Measurements from ENCODE around the gene SLC49A3.
"Not testable (repeated sequence)": the region's sequence is repeated elsewhere in the genome, so short reads cannot be mapped to it uniquely, and the experiment has no call there.

Gene SLC49A3

DNA sequence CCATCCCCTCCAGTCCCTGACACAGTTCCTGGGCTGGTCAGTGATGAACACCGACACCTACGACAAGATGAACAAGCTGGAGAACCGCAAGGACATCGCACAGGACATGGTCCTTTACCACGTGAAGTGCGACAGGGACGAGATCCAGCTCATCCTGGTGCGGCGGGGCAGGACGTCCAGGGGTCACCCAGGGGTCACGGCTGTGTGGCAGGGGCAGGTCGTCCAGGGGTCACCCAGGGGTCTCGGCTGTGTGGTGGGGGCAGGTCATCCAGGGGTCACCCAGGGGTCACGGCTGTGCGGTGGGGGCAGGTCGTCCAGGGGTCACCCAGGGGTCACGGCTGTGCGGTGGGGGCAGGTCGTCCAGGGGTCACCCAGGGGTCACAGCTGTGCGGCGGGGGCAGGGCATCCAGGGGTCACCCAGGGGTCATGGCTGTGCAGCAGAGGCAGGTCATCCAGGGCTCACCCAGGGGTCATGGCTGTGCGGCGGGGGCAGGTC, 31.6 kb downstream of the SLC49A3 start:
- no peak for DNase-seq (ENCODE audit: low read depth, low spot score)
- no peak overlapping the region for H3K27ac ChIP-seq

DNA sequence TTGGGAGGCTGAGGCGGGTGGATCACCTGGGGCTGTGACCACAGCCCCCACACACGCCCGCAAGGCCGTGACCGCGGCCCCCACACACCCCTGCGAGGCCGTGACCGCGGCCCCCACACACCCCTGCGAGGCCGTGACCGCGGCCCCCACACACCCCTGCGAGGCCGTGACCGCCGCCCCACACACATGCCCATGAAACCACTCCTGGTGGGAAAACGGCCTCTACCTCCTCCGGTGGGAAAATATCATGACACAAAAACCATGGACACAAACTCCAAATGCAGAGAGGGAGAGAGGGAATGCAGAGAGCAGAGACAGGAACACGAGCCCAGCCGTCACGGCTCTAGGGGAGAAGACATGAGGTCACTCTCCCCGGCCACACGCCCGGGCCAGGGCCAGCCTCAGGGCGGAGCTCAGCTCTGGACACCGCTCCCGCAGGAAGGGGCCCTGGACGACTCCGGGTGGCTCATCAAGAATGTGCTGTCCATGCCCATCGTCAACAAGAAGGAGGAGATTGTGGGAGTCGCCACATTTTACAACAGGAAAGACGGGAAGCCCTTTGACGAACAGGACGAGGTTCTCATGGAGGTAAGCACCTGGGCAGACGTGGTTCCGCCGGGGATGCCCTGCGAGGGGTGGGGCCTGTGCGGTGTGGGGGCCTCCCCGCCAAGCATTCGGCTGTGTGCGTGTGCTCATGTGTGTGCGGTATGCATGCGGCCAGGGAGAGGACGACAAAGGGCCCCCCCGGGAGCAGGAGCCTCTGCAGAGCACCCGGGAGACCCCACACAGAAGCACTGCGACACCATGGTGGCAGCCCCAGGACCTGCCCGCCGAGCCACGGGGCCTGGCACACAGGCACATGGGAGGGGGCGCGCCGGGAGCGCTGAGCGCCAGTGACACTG, 32.3 kb downstream of the SLC49A3 start:
- DNase-seq (ENCODE audit: low read depth, low spot score): no peak

DNA sequence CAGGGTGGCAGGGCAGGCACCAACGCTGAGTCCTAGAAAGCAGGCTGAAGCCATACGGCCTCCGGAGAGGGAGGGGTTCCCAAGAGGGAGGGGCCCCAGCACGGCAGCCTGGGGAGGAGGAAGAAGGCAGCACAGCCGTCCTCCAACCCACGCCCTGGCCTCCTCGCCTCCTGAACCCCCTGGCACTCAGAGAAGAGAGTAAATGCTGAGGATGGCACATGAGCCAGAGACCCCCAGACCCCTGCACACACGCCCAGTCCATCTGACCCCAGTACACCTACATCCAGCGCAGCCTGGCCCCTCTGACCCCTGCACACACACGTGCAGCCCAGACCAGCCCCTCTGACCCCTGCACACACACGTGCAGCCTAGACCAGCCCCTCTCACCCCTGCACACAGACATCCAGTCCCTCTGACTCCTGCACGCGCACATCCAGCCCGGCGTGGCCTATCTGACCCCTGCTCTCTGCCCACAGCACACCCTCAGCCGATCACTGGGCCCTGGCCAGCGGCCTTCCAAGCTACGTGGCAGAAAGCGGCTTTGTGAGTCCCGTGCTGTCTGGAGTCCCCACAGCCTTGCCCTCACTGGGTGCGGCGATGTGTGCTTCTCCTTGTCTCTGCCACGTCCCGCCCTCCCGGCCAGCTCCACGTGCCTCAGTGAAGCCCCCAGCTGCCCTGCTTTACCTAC, 33.3 kb downstream of the SLC49A3 start:
- no peak for DNase-seq (ENCODE audit: low read depth, low spot score)
- H3K27ac ChIP-seq: no peak overlapping the region

More for the DNA sequence above, 32.3 kb downstream of the SLC49A3 start:
- no peak overlapping the region for H3K27ac ChIP-seq

DNA sequence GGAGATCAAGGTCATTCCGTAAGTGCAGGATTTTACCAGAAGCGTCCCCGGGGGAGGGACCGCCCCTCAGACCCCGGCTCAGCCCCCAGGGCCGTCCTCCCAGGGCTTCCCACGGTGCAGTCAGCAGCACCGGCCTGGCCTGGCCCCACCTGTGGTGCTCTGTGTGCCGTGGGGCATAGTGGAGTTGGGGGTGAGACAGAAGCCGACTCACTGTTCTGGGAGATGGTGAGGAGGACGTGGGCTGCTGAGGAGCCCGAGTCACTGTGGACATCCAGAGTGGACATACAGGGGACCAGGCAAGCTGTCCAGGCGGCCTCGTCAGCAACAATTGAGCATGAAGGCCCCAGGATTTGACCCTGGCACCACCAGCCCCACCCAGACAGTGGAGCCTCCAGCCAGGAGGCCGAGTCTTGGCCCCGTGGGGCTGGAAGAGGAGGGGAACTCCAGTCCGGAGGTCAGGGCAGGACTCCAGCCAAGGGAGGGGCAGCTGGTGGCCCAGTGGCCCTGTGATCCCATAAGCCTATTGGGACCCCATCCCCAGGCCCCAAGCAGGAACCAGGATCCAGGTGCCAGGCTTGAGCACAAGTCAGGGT, 34.0 kb downstream of the SLC49A3 start:
- no peak for DNase-seq (ENCODE audit: low read depth, low spot score)
- no peak overlapping the region for H3K27ac ChIP-seq

DNA sequence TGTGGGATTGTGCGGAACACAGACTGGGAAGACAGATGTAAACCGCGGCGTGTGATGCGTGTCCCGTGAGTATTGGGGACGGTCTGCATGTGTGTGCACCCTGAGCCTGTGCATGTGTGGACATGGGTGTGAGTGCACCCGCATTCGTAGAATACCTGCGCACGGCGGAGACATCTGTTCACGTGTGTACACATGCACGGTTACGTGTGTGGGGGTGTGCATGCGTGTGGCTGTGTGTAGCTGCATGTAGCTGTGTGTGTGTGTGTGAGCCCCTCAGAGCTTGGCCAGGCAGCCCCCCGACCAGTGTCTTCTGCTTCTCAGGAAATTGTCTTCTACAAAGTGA, 34.5 kb downstream of the SLC49A3 start:
- no peak for DNase-seq (ENCODE audit: low read depth, low spot score)
- H3K27ac ChIP-seq: no peak overlapping the region

DNA sequence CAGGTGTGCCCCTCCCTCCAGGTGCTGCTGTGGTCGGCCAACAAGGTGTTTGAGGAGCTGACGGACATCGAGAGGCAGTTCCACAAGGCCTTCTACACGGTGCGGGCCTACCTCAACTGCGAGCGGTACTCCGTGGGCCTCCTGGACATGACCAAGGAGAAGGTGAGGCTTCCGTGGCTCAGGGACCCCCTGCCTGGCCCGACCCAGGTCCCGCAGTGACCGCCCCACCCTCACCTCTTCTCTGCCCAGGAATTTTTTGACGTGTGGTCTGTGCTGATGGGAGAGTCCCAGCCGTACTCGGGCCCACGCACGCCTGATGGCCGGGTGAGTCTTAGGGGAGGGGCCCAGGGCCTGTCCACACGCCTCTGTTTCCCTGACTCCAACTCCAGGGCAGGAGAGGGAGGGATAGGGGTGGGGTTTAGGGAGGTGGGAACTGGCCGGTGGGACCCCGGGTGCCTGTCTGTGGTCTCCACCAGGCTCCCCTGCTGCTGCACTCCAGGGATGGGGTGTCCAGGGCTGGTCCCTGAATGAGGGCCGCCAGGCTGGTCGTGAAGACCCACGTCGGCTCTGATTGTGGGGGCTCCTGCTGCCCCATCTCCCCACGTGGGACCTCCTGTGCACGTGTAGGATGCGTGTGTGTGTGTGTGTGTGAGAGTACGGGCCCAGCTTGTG, 35.0 kb downstream of the SLC49A3 start:
- no peak for DNase-seq (ENCODE audit: low read depth, low spot score)
- H3K27ac ChIP-seq: no peak overlapping the region

DNA sequence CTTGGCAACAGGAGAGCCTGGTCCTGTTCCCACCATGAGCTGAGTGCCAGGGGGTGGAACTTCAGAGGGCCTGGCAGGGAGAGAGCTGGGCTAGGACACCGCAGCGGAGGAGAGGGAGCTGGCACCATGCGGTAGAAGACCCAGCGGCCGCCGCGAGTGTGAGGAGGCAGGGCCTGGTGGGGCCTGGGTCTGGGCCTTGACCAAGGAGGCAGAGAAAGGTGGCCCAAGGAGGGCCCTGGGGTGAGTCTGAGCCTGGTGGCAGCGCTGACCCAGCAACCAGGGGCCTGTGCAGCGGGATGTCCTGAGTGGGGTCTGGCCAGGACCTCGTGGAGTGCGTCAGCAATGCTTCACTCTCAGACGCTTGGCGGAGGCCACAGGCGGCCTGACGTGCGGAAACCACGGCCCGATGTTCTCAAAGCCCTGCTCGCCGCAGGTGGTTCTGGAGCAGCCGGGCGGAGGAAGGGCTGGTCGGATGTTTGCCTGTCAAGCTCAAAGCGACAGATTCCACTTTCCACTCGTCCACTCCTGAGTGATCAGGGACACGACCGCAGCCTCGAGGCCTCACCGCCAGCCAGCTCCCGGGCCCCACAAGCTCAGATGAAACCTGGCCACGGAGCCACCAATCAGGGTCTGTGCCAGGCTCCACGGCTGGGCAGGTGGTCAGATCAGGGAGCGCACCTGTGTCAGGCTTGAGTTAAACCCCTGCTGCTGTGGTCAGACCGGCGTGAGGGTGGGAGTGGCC, 35.7 kb downstream of the SLC49A3 start:
- H3K27ac ChIP-seq: no peak overlapping the region
- no peak for DNase-seq (ENCODE audit: low read depth, low spot score)

DNA sequence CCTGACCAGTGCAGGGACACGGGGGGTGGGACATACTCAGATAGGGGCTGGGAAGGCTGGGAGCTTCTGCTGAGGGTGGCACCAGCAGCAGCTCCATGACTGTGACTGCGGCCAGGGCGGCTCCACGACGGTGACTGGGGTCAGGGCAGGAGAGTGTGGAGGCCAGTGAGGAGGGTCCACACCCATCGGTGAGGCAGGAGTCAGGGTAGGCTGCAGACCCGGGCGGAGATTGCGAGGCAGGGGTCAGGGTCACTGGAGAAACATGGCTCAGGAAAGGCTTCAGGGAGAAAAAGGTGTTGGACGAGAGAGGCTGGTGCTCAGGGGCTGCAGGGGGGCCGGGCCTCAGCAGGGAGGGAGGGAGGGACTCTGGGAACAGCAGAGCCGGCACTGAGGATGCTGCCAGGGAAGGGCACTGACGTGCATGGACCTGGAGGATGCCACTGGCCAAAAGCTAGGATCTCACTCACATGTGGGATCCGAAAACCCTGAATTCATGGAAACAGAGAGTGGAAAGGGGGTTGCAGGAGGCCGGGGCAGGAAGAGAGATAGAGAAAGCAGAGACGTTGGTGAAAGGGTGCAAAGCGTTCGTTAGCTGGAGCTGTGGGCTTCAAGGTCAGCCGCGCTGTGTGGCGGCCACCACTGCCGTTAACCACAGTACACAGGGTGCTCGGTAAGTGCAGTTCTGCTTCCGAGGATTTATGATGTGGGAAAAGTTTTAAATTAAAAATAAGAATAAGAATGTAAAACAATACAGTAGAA, 36.9 kb downstream of the SLC49A3 start:
- H3K27ac ChIP-seq: no peak overlapping the region
- no peak for DNase-seq (ENCODE audit: low read depth, low spot score)

DNA sequence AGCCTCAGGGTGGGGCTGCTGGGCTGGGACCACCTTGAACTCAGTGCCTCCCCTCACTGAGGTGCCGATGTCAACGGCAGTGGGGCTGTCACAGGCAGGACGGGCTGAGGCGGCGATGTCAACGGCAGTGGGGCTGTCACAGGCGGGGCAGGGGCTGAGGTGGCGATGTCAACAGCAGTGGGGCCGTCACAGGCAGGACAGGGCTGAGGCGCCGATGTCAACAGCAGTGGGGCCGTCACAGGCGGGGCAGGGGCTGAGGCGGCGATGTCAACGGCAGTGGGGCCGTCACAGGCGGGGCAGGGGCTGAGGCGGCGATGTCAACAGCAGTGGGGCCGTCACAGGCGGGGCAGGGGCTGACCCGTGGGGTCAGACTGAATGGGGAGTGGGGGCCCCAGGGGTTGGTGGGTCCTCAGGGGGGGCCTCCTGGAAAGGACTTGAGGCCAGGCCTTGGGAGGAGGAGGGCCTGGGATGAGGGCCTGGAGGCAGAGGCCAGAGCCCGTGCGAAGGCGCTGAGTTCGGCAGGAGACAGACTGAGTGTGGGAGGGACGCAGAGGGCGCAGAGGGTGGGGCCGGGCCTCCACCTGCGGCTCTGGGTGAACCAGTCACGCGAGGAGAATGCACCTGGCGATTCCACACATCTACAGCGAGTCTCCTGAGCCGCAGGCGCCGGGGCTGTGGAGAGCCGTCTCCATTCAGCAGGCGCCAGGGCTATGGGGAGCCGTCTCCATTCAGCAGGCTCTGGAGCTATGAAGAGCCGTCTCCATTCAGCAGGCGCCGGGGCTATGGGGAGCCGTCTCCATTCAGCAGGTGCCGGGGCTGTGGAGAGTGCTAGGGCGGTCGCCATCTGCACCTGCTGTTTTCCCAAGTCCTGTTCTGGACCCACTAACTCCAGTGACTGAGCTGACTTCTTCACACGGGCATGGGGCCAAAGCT, 37.7 kb downstream of the SLC49A3 start:
- H3K27ac ChIP-seq: no peak overlapping the region
- no peak for DNase-seq (ENCODE audit: low read depth, low spot score)

DNA sequence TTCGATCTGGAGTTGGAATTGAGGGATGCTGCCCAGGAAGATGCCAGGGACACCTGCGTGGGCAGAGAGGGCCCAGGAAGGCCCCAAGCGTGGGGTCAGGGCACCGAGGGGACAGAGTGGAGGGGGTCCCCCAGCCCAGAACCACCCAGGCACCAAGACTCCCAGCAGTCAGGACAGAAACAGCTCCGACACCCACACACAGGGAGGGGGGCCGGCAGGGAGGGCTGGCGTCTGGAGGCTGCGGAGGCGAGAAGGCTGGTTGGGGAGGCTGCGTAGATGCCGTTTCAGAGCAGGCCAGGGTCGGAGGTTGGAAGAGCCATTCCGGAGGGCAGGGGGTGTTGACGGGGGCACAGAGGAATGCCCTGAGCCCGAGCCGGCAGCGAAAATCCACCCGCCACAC, 38.5 kb downstream of the SLC49A3 start:
- no peak for DNase-seq (ENCODE audit: low read depth, low spot score)
- no peak overlapping the region for H3K27ac ChIP-seq

DNA sequence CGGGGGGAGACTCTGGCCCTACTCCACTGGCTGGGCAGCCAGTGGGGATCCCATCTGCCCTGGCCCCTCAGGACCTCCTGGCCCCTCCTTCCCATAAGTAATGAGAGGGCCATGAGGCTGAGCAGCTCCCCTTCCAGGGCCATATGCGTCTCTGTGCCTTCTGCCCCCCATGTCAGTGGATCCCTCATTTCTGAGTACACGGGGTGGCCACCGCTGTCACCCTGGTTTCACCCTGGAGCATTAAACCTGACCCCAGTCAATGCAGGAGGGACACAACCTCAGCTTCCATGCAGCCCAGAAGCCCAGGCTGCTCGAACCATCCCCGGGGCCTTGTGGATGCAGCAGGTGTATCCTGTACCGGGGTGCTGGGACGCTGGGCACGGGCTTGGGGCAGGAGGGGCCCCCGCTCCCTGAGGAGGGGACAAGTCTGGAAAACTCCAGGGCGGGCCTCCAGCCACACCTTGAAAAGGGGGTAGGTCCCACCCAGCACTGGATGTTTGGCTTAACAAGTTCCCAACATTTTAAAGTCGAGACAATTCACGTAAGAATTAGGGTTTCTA, 39.1 kb downstream of the SLC49A3 start:
- no peak overlapping the region for H3K27ac ChIP-seq
- no peak for DNase-seq (ENCODE audit: low read depth, low spot score)

DNA sequence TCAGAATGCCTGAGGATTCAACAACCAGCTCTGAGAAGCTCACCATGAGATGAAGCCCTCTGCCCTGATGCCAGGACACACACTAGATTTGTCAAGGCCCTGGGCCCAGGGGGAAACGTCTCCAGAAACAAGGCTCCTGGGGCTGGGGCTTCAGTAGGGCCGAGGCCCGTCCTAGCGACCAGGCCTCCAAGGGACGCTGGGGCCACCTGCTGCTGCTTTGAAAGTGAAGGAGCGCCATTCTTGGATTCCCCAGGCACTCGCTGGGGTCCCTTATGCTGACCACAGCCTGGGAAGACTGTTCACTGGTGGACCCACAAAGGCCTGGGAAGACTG, 39.7 kb downstream of the SLC49A3 start:
- H3K27ac ChIP-seq: no peak overlapping the region
- no peak for DNase-seq (ENCODE audit: low read depth, low spot score)

DNA sequence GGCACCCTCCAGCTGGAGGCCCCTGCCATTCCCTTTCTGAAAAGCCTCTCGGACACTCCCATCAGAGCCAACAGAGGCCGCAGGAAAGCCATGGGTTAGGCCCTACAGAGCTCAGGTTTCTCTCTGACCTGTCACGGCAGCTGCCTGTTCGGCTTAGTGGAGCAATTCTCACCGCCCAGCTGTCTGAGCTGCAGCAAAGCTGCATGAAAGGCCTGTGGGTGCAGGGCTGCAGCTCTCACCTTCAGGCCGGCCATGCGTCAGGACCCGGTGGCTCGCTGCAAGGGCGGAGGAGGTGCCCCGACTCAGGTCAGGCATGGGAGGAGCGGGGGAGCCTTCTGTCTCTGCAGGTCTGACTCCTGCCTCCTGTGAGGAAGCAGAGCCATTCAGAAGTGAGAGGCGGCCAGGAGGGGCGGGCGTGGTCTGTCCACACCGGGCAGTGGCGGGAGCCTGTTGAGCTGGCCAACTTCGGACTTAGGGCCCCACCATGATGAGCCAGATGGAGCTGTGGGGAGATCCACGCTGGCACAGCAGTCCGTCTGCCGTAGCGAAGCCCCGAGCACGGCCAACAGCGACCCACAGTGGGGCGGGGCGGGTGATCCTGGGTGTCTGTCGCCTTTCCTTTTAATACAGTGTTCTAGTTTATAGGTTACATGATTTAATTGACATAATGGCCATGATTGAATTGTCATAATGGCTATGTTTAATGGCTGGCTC, 40.2 kb downstream of the SLC49A3 start:
- H3K27ac ChIP-seq: no peak overlapping the region
- no peak for DNase-seq (ENCODE audit: low read depth, low spot score)

DNA sequence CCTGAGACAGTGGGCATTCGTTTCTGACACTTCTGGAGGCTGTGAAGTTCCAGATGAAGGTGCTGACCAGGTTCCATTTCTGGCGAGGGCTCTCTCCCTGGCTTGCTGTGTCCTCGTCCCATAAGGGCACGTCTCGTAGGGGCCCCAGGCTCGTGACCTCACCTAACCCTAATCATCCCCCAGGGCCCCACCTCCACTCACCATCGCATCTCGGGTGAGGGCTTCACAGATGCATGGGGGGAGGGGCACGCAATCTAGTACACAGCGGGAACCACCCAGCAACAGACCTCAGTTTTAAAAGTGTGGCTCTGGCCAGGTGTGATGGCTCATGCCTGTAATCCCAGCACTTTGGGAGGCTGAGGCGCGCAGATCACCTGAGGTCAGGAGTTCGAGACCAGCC, 41.5 kb downstream of the SLC49A3 start:
- no peak overlapping the region for H3K27ac ChIP-seq
- no peak for DNase-seq (ENCODE audit: low read depth, low spot score)

DNA sequence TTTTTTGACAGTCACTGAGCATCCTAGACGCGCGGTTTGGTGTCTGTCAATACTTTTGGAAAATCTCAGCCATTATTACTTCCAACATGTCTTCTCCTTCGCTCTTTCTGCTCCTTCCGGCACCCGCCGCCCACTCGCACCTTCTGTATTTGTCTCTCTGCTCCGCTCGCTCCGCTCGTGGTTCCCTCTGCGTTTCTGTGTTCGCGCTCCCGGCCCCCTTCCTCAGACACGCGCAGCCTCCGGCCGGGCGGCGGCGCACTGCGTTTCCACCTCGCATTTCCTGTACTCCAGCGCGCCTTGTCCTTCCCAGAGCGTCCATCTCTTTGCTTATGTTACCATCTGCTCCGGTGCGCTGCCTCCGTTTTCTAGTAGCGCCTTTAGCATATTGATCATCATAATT, 42.5 kb downstream of the SLC49A3 start:
- DNase-seq (ENCODE audit: low read depth, low spot score): no peak
- H3K27ac ChIP-seq: no peak overlapping the region

DNA sequence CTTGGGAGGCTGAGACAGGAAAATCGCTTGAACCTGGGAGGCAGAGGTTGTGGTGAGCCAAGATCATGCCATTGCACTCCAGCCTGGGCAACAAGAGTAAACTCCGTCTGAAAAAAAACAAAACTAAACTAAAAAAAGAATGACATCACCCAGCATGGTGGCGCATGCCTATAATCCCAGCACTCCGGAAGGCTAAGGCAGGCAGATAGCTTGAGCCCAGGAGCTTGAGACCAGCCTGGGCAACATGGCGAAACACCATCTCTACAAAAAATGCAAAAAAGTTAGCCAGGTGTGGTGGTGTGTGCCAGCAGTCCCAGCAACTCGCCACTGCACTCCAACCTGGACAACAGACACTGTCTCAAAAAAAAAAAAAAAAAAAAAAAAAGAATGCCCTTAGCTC, 46.6 kb downstream of the SLC49A3 start:
- H3K27ac ChIP-seq: not testable (repeated sequence)

DNA sequence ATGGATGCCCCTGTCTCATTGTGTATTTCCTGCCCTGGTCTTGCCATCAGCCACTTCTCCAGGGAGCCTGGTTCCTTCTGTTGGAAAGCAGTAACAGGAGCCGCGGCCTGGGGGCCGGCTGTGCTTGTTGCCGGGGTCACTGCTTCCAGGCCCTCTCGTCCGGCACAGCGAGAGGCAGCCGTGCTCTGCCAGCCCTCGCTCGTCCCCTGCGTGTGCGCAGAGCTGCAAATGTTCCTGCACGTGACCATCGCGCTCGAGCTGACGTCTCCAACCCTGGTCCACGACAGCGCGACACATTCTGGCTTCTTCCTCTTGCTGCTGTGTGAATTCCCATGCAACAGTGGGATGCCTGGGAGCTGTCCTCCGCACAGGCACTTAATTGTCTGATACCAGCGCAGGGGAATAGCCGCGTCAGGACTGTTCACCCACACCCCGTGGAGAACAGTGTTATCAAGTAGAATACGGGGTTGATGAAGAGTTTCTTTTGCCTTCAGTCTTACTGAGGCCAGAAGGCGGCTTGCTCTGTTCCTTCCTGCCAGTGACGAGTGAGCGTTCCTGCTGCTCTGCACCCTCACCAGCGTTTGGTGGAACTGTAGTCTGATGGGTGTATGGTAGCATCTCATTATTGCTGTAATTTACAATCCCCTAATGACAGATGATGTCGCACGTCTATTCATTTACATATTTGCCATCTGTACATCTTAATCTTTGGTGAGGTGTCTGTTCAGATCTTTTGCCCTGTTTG, 51.2 kb downstream of the SLC49A3 start:
- H3K27ac ChIP-seq: no peak overlapping the region
- DNase-seq (ENCODE audit: low read depth, low spot score): no peak

More for the DNA sequence above, 46.6 kb downstream of the SLC49A3 start:
- not testable (repeated sequence) for DNase-seq (ENCODE audit: low read depth, low spot score)

Data from epithelial cell of prostate (primary cell).